GM21423 (cell line): ENCODE results near the gene ISM1.

Experiments used
- ATAC-seq: cut with Tn5 transposase; IDR thresholded peaks from one replicate; pipeline ENCODE4 v1.9.1; 2021; ENCODE audit warnings: mild to moderate bottlenecking, moderate library complexity; ENCODE audit not compliant: unreplicated experiment

Gene ISM1

DNA sequence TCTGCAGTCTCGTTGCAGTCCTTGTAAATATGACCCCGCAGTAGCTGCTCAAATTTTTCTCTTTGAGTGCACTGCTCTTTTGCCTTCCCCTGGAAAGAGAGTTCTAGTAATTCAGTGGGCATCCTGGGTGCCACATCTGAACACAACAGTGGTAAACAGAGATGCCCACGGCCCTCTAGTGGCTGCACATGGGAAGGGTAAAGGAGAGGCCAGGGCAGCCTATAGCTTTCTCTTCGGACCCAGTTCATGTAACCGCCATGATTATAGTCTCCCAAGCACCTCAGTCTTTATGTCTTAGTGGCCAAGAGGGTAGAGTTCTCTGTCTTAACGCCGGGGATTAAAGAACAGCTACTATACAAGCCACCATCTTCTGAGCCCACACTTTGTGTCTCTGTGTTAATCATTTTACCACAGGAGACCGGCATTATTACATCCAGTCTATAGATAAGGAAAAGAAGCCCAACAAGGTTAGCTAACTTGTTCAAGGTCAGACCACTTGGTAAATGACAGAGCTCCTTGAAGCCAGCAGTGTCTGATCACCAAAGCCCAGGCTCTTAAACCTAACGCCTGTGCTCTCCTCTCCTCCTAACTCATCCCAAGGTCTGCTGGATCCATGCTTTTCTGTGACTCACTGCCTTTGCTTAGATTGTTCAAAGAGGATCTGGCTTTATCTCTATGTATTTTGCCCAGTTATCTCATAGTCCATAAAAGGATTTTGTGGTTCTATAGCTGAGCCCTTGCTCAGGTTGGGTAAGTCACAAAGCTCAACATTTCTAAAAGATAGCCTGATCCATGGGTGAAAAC is 81.8 kb downstream of the ISM1 start:
- ATAC-seq: peak; percentile 68

DNA sequence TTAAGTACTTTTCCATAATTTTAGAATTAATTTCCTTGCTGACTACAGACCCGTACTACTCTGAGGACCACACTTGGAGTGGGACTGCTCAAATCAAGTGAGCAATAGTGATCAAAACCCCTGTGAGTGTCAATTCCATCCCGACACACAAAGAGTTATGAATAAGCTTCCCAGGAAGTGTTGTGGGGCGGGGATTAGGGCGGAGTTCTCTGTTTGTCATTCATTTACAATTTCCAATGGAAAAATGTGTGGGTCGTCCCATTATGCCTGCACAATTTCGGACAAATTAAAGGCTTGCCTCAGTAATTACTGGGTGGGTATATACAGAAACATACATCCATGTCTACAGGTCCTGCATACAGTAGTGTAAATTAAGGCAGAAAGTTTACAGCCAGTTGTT is 84.2 kb downstream of the ISM1 start:
- no peak for ATAC-seq

GRCh38 chr20:13307562-13308163 is 86.6 kb downstream of the ISM1 start:
- ATAC-seq: no peak

- ATAC-seq: no peak
Observed at GRCh38 chr20:13312300-13312699, 91.2 kb downstream of the ISM1 start.

- no peak for ATAC-seq
Observed at GRCh38 chr20:13313201-13313600, 92.1 kb downstream of the ISM1 start.

- no peak for ATAC-seq
Observed at GRCh38 chr20:13317439-13317838, 96.4 kb downstream of the ISM1 start.

GRCh38 chr20:13318871-13319521 is 97.9 kb downstream of the ISM1 start:
- ATAC-seq: no peak

- no peak for ATAC-seq
Observed at GRCh38 chr20:13320702-13321101, 99.6 kb downstream of the ISM1 start.

GRCh38 chr20:13321416-13321815 is 100.3 kb downstream of the ISM1 start:
- ATAC-seq: no peak

- ATAC-seq: no peak
Observed at GRCh38 chr20:13322198-13322597, 101.1 kb downstream of the ISM1 start.

GRCh38 chr20:13322621-13323020 is 101.5 kb downstream of the ISM1 start:
- ATAC-seq: no peak

GRCh38 chr20:13325033-13325432 is 104.0 kb downstream of the ISM1 start:
- no peak for ATAC-seq

GRCh38 chr20:13325796-13326340 is 104.8 kb downstream of the ISM1 start:
- no peak for ATAC-seq

- ATAC-seq: no peak
Observed at GRCh38 chr20:13331536-13331935, 110.5 kb downstream of the ISM1 start.

DNA sequence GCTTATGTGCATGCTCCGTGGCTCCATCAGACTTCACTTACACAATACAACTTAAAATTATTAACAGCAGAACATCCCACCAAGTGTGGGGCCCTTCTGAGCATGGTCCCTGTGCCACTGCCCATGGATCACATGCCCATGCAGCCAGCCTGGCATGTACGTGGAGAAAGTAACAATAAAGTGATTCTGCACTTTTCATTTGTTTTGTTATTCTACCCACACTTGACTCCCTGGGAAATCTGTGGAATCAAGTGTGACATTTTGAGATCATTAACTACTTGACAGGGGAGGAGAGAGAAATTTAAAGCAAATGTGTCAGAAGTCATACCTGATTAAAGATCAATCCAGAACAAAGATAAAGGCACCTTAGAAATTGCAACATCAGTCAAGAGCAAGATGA is 112.0 kb downstream of the ISM1 start:
- ATAC-seq: no peak

DNA sequence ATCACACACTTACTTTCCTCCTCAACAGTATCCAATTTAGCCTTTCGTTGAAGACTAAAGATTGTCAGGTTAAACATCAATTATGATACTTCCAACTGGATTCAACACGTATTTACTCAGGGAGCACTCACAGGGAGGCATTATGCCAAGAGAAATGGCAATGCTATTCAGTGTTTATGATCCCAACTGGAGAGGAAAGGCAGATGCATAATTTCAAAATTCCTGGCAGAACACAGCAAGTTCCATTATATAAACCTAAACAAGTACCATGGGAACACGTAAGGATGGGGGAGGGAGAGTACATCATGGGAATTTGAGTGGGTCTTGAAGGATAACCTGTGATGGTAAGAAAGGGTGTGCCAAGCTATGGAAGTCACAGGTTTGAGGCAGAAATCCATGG is 112.7 kb downstream of the ISM1 start:
- ATAC-seq: no peak

DNA sequence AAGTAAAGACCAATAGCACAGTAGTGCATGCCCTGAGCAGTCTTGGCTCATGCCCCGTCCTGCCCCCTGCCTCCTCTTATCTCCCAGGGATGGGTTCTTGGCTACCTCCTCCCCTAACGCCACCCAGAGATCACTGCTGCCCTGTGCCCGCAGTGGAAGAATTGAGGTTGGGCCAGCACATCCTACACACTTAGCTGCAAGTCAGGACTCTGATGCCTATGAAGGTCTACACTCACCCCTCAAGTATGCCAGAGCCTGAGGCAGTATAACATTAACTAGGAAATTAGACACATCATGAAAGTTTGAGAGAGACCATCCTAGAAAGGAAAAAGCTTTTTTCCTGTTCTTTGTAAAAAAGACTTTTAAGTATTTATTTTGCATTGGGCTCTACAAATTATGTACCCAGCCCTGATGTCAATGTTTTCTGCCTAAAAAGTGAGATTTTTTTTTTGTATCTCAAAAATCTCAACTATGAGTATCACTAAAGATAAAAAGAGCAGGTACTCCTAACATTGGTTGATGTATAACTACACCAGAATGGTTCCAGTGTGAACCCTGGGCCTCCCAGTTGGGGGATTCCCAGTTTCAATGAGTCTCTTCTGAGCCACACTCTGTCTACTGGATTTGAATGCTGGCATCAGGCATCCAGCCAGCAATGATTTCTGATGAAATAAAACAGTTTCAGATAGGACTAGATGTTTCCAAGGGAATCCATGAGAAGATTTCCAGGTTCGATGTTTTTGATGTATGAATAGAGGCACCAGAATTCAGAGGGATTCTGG is 115.4 kb downstream of the ISM1 start:
- ATAC-seq: peak; percentile 74

- ATAC-seq: no peak
Observed at GRCh38 chr20:13337090-13337784, 116.2 kb downstream of the ISM1 start.

- no peak for ATAC-seq
Observed at GRCh38 chr20:13338097-13338661, 117.1 kb downstream of the ISM1 start.

- ATAC-seq: no peak
Observed at GRCh38 chr20:13338999-13339411, 117.9 kb downstream of the ISM1 start.
